ENCODE data around the gene SFXN3.

The SFXN3 gene

GRCh38 chr10:101075775-101076174 is 44.7 kb downstream of the SFXN3 start:
- H3K4me3 ChIP-seq (ENCODE audit: low read depth, low read length): no peak overlapping the region
- DNase-seq (ENCODE audit: low read depth): no peak
- no peak for TF ChIP-seq POLR2A (IDR thresholded peaks at IDR 0.05; ENCODE audit: extremely low read depth, insufficient read length)

GRCh38 chr10:101076630-101077029 is 45.6 kb downstream of the SFXN3 start:
- TF ChIP-seq POLR2A (IDR thresholded peaks at IDR 0.05; ENCODE audit: extremely low read depth, insufficient read length) (no peak), CTCF (IDR thresholded peaks at IDR 0.05; ENCODE audit: low read depth, low read length) (no peak), MYC (IDR thresholded peaks at IDR 0.05; ENCODE audit: low read depth, low read length) (no peak), MAX (IDR thresholded peaks at IDR 0.05; ENCODE audit: low read depth, low read length) (no peak)
- no peak overlapping the region for H3K4me3 ChIP-seq (ENCODE audit: low read depth, low read length)
- DNase-seq (ENCODE audit: low read depth): no peak

- no peak for DNase-seq (ENCODE audit: low read depth)
- TF ChIP-seq MYC (IDR thresholded peaks at IDR 0.05; ENCODE audit: low read depth, low read length) (no peak), MAX (IDR thresholded peaks at IDR 0.05; ENCODE audit: low read depth, low read length) (no peak), CTCF (IDR thresholded peaks at IDR 0.05; ENCODE audit: low read depth, low read length) (no peak), POLR2A (IDR thresholded peaks at IDR 0.05; ENCODE audit: extremely low read depth, insufficient read length) (no peak)
These were observed 48.8 kb downstream of the SFXN3 start for GRCh38 chr10:101079874-101080273.

GRCh38 chr10:101080933-101081931 is 50.2 kb downstream of the SFXN3 start:
- no peak for DNase-seq (ENCODE audit: low read depth)
- no peak overlapping the region for H3K4me3 ChIP-seq (ENCODE audit: low read depth, low read length)
- TF ChIP-seq MAX (IDR thresholded peaks at IDR 0.05; ENCODE audit: low read depth, low read length): no peak
- no peak for TF ChIP-seq MYC (IDR thresholded peaks at IDR 0.05; ENCODE audit: low read depth, low read length)
- no peak for TF ChIP-seq POLR2A (IDR thresholded peaks at IDR 0.05; ENCODE audit: extremely low read depth, insufficient read length)
- TF ChIP-seq CTCF (IDR thresholded peaks at IDR 0.05; ENCODE audit: low read depth, low read length): no peak

More at GRCh38 chr10:101079874-101080273, 48.8 kb downstream of the SFXN3 start:
- H3K4me3 ChIP-seq (ENCODE audit: low read depth, low read length): no peak overlapping the region

- TF ChIP-seq MYC (IDR thresholded peaks at IDR 0.05; ENCODE audit: low read depth, low read length): no peak
- TF ChIP-seq MAX (IDR thresholded peaks at IDR 0.05; ENCODE audit: low read depth, low read length): 0 out of 2 replicates have a peak, but pooled peaks have one; percentile 31
- no peak for DNase-seq (ENCODE audit: low read depth)
- no peak overlapping the region for H3K4me3 ChIP-seq (ENCODE audit: low read depth, low read length)
These were observed 54.8 kb downstream of the SFXN3 start for GRCh38 chr10:101085846-101086245.

- no peak for DNase-seq (ENCODE audit: low read depth)
- TF ChIP-seq CTCF (IDR thresholded peaks at IDR 0.05; ENCODE audit: low read depth, low read length) (no peak), MYC (IDR thresholded peaks at IDR 0.05; ENCODE audit: low read depth, low read length) (no peak), MAX (IDR thresholded peaks at IDR 0.05; ENCODE audit: low read depth, low read length) (no peak), POLR2A (IDR thresholded peaks at IDR 0.05; ENCODE audit: extremely low read depth, insufficient read length) (no peak)
These were observed 56.3 kb downstream of the SFXN3 start for GRCh38 chr10:101087376-101087775.

More at GRCh38 chr10:101087376-101087775, 56.3 kb downstream of the SFXN3 start:
- no peak overlapping the region for H3K4me3 ChIP-seq (ENCODE audit: low read depth, low read length)
